ENCODE results near the gene C1orf115.
A peak's percentile ranks its signal among the peaks of the same experiment; 100 is the strongest.
"Not testable (repeated sequence)": the region's sequence is repeated elsewhere in the genome, so short reads cannot be mapped to it uniquely, and the experiment has no call there.

Gene C1orf115

DNA sequence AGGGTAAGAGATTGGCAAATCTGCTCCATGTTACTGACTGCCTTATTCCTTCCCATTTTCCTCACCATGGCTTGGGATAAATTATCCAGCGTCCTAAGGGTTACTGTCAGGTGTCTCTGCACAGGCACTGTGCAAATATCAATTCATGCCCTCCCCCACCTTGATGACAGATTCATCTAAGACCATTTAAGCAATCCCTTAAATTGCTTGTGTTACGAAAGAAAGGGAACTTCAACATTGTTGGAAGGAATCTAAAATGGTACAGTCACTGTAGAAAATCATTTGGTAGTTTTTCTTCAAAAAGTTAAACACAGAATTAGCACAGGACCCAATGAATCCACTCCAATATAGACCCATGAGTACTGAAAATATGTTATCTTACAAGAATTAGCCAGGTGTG lies 40.3 kb downstream of the C1orf115 start:
- DNase-seq, result no peak

DNA sequence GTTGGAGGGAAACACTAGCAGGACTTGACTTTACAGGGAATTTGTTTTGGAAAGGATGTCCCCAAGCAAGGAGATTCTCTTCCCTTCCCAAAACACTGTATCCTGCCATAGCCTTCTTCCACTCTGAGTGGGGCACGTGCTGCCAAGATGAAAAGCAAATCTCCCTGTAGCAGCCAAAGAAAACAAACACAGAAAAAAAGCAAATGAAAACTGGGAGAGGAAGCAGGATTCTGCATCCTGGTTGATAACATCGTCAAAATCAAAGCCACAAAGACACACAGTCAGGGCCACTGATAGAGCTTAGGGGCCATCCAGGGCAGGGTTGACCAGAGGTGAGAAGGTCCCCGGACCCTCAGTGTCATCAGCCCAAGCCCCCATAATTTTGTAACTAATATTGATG lies 42.0 kb downstream of the C1orf115 start:
- DNase-seq, result no peak

DNA sequence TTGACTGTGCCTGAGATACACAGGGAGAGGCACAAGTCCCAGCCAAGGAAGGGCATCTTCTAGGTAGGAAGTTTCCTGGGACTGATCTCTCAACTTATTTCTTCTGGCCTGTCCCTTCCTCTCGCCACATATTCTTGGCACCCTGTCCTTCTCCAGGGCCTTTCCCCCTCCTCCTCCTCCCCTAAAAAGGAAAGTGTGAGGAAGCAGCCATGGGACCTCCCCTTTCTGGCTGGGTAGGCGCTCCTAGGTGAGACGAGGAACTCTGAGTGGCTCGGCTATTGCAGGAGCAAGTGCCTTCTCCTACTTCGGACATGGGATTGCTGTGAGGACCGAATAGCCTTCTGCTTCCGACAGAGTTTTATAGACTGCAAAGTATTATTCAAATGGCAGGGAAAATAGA lies 42.5 kb downstream of the C1orf115 start:
- no peak for DNase-seq

DNA sequence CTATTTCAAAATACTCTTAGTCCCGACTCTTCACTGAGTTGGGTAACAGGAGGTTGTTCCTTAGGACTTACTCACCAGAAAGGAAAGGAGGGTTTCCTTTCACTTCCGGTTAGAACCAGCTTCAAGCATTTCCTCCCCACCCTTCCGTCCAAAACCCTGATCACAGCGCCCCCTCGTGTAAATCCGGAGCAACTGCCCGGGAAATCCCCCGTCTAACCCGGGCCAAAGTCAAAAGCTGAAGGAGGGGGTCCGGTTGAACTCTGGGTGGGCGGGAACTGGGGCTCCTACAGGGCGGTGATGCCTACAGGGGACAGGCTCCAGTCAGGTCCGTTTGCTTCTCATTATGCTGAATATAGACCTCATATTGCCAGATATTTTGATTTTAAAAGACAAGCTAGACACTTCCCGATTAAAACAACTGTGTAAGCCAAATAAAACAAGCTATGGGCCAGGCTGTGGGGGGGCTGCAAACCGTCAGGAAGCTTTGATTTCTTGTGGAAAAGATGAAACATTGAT lies 43.0 kb downstream of the C1orf115 start:
- peak; percentile 74 for DNase-seq

DNA sequence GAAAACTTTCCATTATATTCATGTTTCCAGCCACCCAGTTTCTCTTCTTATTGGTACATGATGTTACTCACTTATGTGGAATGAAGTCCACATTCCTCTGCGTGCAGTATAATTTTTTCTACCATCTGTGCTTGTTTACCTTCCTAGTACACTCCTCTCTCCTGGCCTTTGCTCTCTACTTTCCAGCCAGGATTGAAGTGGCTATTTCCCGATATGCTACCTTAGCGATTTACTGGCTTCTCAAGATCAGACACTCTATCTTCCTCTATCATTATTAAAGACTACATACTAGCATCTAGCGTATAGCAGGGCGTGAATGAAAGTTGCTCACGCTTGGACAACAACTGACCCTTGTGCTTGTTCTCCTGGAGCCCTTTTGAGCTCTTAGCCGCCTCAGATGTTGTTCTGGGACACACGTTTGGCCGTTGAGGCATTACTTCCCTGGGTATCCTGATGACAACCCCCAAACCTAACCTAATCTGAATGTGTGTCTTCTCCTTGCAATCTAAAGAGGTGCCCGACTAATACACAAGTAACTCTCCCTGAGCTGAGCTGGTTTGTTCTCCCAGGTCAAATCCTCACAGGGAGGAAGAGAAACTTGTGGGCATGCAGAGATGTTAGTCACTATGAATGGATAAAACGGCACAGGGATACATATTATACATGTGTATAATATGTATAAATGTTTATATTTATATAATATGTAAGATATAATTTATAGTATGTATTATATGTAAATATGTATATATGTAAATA lies 44.6 kb downstream of the C1orf115 start:
- no peak for DNase-seq

DNA sequence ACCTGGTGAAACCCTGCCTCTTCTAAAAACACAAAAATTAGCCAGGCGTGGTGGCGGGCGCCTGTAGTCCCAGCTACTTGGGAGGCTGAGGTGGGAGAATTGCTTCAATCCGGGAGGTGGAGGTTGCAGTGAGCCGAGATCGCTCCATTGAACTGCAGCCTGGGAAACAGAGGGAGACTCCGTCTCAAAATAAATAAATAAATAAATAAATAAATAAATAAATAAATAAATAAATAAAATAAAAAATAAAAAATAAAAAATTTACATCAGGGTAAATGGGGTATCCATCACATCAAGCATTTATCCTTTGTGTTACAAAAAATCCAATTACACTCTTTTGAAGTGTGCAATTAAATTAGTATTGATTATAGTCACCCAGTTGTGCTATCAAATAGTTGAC lies 46.1 kb downstream of the C1orf115 start:
- not testable (repeated sequence) for DNase-seq

DNA sequence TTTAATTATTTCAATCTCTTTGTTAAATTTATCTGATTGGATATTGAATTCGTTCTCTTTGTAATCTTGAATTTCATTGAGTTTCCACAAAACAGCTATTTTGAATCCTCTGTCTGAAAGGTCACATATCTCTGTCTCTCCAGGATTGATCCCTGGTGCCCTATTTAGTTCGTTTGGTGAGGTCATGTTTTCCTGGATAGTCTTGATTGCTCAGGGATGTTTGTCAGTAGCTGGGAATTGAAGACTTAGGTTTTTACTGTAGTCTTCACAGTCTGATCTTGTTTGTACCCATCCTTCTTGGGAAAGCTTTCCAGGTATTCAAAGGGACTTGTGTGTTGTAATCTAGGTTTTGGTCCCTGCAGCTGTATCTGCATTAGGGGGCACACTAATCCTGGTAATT lies 51.2 kb downstream of the C1orf115 start:
- no peak for DNase-seq

DNA sequence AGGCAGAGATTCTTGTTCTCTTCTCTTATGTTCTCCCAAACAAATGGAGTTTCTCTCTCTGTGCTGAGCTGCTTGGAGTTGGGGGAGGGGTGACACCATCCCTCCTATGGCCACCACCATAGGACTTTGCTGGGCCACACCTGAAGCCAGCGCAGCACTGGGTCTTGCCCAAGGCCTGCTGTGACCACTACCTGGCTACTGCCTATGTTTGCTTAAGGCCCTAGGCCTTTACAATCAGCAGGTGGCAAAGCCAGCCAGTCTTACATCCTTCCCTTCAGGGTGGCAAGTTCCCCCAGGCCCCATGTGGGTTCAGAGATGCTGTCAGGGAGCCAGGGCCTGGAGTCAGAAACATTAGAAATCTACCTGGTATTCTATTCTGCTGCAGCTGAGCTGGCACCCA lies 51.7 kb downstream of the C1orf115 start:
- DNase-seq, result no peak

DNA sequence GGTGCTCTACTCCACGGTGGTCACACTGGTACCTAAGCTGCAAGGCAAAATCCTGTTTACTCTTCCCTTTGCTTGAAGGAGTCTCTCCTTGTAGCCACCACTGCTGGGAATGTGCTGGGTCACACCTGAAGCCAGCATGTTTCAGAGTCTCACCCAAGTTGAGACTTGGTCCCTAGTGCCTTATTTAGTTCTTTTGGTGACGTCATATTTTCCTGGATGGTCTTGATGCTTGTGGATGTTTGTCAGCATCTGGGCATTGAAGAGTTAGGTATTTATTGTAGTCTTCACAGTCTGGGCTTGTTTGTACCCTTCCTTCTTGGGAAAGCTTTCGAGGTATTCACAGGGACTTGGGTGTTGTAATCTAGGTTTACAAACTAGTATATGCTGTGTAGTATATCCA lies 52.4 kb downstream of the C1orf115 start:
- DNase-seq, result no peak

DNA sequence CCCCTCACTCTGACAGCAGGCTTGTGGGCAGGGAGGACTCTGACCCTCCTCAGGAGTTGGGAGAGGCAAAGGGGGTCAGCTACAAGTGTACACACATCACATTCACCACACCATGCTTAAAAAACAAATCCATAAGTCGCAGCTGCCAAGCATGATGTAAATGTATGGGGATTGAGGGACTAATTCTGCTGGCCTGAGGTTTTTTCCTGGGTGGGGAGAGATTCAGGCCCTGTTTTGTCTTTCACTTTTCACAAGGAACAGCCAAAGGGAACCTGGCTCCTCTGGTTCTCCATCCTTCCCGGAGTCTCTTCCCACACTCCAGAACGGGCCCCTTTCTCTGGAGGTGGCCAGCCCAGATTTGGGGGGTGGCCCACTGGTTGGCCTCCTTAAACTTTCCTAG lies 56.7 kb downstream of the C1orf115 start:
- DNase-seq, result no peak

DNA sequence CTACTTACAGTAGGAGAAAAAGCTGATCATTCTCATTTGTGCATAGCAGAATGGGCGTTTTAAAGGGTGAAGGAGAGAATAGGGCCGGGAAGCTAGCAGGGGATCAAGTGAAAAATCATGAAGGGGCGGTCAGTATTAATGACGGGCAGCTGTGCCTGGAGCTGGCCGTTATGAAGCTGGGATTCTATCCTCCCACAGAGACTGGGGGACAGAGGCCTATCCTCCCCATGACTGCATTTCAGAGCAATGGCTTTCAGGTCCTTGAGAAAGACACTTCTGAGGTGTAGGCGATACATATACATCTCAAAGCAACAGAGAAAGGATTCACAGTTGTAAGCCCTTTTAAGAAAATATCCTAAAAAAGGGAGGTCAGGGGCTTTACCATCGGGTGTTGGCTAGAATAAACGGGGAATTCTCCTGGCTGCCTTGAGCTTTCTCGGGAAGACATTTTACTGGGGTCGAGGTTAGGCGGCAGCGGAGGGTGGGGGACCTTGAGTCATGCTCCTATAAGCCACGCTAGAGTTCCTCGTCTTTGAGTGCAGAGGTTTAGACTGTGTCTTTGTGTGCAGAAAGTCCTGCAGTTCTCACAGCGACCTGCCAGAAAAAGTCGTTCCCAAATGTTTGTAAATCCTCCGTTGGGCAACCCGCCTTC lies 57.4 kb downstream of the C1orf115 start:
- DNase-seq, result no peak

DNA sequence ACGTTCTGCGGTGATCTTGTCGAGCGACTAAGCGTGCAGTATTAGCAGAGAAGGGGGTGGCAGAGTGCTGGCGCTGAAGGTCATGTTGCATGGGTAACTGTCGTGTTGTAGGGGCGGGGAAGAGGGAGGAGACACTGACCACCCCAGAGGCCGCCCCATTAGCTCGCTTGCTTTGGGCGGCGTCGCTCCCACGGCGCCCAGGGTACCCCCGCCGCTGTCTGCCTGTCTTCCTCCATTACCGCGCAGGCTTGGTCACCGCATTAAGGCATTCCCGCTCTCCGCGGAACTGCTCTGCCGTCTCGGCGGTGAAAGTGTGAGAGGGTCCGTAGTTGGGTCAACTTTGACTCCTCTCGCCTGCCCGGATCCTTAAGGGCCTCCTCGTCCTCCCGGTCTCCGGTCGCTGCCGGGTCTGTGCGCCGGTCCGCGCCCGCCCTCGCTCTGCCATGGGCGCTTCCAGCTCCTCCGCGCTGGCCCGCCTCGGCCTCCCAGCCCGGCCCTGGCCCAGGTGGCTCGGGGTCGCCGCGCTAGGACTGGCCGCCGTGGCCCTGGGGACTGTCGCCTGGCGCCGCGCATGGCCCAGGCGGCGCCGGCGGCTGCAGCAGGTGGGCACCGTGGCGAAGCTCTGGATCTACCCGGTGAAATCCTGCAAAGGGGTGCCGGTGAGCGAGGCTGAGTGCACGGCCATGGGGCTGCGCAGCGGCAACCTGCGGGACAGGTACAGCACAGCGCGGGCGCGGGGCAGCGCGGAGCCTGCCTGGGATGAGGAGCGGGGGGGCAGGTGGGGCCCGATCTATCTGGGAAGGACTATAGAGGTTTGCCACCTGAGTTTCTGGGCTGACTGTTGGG lies 58.1 kb downstream of the C1orf115 start, which contains the start of gene MTARC2:
Gene MTARC2, plus strand, starts transcription at position 234 of the 846 bp plus-strand sequence. Its CDS starts 210 bp downstream, at position 444.
- peak; percentile 79 for DNase-seq

Data from NCI-H774 (cell line).